ENCODE results near the gene MAP3K19. TPM values are rescaled to one million over a fixed set of nuclear protein-coding genes. Genes with fewer than 3 reads are reported as not detected.

MAP3K19 gene
- total RNA-seq, 1 experiment from 2014 or later = not detected

DNA sequence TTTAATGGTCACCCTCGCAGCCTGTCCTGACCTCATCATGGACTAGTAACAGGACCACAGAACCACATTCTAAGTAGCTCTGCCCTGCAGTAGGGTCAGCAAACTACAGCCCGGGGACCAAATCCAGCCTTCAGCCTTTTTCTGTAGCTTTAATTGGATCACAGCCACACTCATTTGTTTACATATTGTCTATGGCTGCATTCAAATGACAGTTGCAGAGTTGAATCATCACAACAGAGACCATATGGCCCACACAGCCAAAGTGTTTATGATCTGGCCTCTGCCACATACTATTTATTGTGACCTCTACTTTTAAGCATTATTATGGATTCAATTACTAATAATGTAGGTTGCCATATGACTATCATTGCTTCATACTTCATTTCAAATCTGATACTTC is 47.7 kb downstream of the MAP3K19 start (continued):
- TF ChIP-seq, protein P1, sequence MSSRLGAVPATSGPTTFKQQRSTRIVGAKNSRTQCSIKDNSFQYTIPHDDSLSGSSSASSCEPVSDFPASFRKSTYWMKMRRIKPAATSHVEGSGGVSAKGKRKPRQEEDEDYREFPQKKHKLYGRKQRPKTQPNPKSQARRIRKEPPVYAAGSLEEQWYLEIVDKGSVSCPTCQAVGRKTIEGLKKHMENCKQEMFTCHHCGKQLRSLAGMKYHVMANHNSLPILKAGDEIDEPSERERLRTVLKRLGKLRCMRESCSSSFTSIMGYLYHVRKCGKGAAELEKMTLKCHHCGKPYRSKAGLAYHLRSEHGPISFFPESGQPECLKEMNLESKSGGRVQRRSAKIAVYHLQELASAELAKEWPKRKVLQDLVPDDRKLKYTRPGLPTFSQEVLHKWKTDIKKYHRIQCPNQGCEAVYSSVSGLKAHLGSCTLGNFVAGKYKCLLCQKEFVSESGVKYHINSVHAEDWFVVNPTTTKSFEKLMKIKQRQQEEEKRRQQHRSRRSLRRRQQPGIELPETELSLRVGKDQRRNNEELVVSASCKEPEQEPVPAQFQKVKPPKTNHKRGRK (CRISPR knock-in tag; IDR thresholded peaks at IDR 0.05; ENCODE audit: borderline replicate concordance) = no peak
- TF ChIP-seq ZNF219 (CRISPR knock-in tag; IDR thresholded peaks at IDR 0.05; ENCODE audit: borderline replicate concordance) (no peak), FOXP1 (CRISPR knock-in tag; IDR thresholded peaks at IDR 0.05; ENCODE audit: borderline replicate concordance) (no peak), SMAD4 (CRISPR knock-in tag; IDR thresholded peaks at IDR 0.05) (no peak), PRRX2 (CRISPR knock-in tag; IDR thresholded peaks at IDR 0.05) (no peak), TEAD1 (CRISPR knock-in tag; IDR thresholded peaks at IDR 0.05) (no peak), MXD4 (CRISPR knock-in tag; IDR thresholded peaks at IDR 0.05; ENCODE audit: borderline replicate concordance) (no peak)
- TF ChIP-seq, protein P2, sequence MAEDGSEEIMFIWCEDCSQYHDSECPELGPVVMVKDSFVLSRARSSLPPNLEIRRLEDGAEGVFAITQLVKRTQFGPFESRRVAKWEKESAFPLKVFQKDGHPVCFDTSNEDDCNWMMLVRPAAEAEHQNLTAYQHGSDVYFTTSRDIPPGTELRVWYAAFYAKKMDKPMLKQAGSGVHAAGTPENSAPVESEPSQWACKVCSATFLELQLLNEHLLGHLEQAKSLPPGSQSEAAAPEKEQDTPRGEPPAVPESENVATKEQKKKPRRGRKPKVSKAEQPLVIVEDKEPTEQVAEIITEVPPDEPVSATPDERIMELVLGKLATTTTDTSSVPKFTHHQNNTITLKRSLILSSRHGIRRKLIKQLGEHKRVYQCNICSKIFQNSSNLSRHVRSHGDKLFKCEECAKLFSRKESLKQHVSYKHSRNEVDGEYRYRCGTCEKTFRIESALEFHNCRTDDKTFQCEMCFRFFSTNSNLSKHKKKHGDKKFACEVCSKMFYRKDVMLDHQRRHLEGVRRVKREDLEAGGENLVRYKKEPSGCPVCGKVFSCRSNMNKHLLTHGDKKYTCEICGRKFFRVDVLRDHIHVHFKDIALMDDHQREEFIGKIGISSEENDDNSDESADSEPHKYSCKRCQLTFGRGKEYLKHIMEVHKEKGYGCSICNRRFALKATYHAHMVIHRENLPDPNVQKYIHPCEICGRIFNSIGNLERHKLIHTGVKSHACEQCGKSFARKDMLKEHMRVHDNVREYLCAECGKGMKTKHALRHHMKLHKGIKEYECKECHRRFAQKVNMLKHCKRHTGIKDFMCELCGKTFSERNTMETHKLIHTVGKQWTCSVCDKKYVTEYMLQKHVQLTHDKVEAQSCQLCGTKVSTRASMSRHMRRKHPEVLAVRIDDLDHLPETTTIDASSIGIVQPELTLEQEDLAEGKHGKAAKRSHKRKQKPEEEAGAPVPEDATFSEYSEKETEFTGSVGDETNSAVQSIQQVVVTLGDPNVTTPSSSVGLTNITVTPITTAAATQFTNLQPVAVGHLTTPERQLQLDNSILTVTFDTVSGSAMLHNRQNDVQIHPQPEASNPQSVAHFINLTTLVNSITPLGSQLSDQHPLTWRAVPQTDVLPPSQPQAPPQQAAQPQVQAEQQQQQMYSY (CRISPR knock-in tag; IDR thresholded peaks at IDR 0.05) = no peak
- TF ChIP-seq, protein P3, sequence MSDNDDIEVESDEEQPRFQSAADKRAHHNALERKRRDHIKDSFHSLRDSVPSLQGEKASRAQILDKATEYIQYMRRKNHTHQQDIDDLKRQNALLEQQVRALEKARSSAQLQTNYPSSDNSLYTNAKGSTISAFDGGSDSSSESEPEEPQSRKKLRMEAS (CRISPR knock-in tag; IDR thresholded peaks at IDR 0.05) = no peak
- TF ChIP-seq, protein P4, sequence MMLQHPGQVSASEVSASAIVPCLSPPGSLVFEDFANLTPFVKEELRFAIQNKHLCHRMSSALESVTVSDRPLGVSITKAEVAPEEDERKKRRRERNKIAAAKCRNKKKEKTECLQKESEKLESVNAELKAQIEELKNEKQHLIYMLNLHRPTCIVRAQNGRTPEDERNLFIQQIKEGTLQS (CRISPR knock-in tag; conservative IDR thresholded peaks at IDR 0.05) = no peak

DNA sequence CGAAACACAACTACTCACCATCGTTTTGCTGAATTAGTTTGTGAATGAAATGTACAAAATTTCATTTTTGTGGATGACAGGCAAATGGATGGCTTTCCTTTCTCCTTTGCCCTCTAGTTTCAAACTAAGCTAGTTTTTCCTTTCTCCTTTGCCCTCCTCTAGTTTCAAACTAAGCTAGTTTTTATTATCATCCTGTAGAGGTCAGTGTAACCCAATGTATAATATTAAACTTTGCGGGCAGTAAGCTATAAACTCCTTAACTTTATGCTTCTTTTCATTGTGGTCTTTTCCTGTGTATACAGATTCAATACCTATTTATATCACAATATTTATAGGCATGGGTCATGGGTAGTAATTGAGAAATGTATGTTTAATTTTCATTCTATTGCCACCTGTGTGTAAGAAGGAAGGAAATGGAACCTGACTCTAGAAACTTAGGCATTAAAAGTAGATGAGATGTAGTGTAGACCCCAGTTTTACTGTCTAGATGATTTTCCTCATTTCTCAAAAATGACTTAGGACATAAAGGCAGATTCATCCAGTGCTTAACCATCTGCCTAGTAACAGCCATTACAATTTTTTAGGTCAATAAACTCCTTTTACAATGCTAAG is 58.1 kb downstream of the MAP3K19 start:
- CTCF ChIA-PET = interaction anchor here (0.6 to 3.2 kb wide), 39 partner anchors 10 to 853 kb away, joined by 3 to 30 read pairs (median 4); partner anchors contain the start of gene CCNT2
- POLR2A ChIA-PET = interaction anchor here (0.5 kb wide), 1 partner anchor 1753 kb away, joined by 4 read pairs; no protein-coding TSS in a partner anchor
- H3K27ac Mint-ChIP-seq = no peak overlapping the region
- no peak overlapping the region for H3K4me3 Mint-ChIP-seq
- TF ChIP-seq CREB1 (CRISPR knock-in tag; IDR thresholded peaks at IDR 0.05) = no peak
- no peak for TF ChIP-seq MYBL2 (CRISPR knock-in tag; IDR thresholded peaks at IDR 0.05)
- no peak for TF ChIP-seq EMX1 (CRISPR knock-in tag; IDR thresholded peaks at IDR 0.05)
- TF ChIP-seq, protein P5, sequence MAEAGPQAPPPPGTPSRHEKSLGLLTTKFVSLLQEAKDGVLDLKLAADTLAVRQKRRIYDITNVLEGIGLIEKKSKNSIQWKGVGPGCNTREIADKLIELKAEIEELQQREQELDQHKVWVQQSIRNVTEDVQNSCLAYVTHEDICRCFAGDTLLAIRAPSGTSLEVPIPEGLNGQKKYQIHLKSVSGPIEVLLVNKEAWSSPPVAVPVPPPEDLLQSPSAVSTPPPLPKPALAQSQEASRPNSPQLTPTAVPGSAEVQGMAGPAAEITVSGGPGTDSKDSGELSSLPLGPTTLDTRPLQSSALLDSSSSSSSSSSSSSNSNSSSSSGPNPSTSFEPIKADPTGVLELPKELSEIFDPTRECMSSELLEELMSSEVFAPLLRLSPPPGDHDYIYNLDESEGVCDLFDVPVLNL (CRISPR knock-in tag; IDR thresholded peaks at IDR 0.05; ENCODE audit: borderline replicate concordance, low read depth) = no peak
- peak; percentile 61 for ATAC-seq
- no peak for DNase-seq (ENCODE audit: low spot score)
- H3K9me3 Mint-ChIP-seq = peaks cover 8% of the 10 kb centered on the region
- H3K36me3 Mint-ChIP-seq = no peaks in the 10 kb centered on the region
- H3K27me3 Mint-ChIP-seq (ENCODE audit: low read depth) = peaks cover 4% of the 10 kb centered on the region
- H3K4me1 Mint-ChIP-seq = no peaks in the 10 kb centered on the region

DNA sequence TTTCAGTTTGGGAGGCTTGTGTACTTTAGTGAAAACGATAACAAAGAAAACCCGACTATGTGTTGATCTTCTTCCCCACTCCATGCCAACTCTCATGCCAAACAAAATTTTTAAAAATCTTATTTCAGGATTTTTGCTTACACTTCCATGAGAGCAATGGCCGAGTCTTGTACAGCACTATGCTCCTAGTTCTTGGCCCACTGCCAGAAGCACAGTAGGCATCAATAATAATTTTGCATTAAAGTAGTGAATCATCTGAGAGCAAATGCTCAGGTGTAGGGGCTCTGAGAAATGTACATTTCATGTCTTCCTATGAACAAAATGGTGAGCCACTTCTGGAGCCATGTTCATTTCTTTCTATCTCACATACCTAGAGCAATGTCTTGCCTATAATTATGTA is 62.2 kb downstream of the MAP3K19 start:
- H3K4me1 Mint-ChIP-seq = 0 out of 2 replicates have a peak, but pooled peaks cover 2% of the 10 kb centered on the region
- POLR2A ChIA-PET = no interaction called here
- no peak for TF ChIP-seq ETV6 (CRISPR knock-in tag; IDR thresholded peaks at IDR 0.05)
- no peak for TF ChIP-seq FOXP1 (CRISPR knock-in tag; IDR thresholded peaks at IDR 0.05; ENCODE audit: borderline replicate concordance)
- TF ChIP-seq, protein P6, sequence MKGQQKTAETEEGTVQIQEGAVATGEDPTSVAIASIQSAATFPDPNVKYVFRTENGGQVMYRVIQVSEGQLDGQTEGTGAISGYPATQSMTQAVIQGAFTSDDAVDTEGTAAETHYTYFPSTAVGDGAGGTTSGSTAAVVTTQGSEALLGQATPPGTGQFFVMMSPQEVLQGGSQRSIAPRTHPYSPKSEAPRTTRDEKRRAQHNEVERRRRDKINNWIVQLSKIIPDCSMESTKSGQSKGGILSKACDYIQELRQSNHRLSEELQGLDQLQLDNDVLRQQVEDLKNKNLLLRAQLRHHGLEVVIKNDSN (CRISPR knock-in tag; IDR thresholded peaks at IDR 0.05) = no peak
- TF ChIP-seq, protein P7, sequence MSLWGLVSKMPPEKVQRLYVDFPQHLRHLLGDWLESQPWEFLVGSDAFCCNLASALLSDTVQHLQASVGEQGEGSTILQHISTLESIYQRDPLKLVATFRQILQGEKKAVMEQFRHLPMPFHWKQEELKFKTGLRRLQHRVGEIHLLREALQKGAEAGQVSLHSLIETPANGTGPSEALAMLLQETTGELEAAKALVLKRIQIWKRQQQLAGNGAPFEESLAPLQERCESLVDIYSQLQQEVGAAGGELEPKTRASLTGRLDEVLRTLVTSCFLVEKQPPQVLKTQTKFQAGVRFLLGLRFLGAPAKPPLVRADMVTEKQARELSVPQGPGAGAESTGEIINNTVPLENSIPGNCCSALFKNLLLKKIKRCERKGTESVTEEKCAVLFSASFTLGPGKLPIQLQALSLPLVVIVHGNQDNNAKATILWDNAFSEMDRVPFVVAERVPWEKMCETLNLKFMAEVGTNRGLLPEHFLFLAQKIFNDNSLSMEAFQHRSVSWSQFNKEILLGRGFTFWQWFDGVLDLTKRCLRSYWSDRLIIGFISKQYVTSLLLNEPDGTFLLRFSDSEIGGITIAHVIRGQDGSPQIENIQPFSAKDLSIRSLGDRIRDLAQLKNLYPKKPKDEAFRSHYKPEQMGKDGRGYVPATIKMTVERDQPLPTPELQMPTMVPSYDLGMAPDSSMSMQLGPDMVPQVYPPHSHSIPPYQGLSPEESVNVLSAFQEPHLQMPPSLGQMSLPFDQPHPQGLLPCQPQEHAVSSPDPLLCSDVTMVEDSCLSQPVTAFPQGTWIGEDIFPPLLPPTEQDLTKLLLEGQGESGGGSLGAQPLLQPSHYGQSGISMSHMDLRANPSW (CRISPR knock-in tag; conservative IDR thresholded peaks at IDR 0.05; ENCODE audit: low read depth) = no peak
- TF ChIP-seq CBFB (CRISPR knock-in tag; IDR thresholded peaks at IDR 0.05; ENCODE audit: low read depth) = no peak
- TF ChIP-seq, protein P8, sequence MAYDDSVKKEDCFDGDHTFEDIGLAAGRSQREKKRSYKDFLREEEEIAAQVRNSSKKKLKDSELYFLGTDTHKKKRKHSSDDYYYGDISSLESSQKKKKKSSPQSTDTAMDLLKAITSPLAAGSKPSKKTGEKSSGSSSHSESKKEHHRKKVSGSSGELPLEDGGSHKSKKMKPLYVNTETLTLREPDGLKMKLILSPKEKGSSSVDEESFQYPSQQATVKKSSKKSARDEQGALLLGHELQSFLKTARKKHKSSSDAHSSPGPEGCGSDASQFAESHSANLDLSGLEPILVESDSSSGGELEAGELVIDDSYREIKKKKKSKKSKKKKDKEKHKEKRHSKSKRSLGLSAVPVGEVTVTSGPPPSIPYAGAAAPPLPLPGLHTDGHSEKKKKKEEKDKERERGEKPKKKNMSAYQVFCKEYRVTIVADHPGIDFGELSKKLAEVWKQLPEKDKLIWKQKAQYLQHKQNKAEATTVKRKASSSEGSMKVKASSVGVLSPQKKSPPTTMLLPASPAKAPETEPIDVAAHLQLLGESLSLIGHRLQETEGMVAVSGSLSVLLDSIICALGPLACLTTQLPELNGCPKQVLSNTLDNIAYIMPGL (CRISPR knock-in tag; IDR thresholded peaks at IDR 0.05) = no peak

More for the DNA sequence above, 62.2 kb downstream of the MAP3K19 start:
- Mint-ChIP-seq H3K36me3 (no peaks in the 10 kb centered on the region), H3K27me3 (ENCODE audit: low read depth) (peaks cover 4% of the 10 kb centered on the region), H3K4me3 (no peak overlapping the region), H3K9me3 (peaks cover 15% of the 10 kb centered on the region), H3K27ac (no peak overlapping the region)
- CTCF ChIA-PET = no interaction called here
- DNase-seq (ENCODE audit: low spot score) (no peak), ATAC-seq (no peak)

All from WTC11 (cell line).